H7 (cell line): Measurements from ENCODE around the gene GPR34. TPM values are rescaled to one million over a fixed set of nuclear protein-coding genes. Genes with fewer than 3 reads are reported as not detected.
"Not testable (repeated sequence)": the region's sequence is repeated elsewhere in the genome, so short reads cannot be mapped to it uniquely, and the experiment has no call there.

ENCODE experiments used
- DNase-seq: peaks from one replicate; pipeline ENCODE4 v3.0.0; 2012
- H3K27me3 ChIP-seq: 2 replicates; pipeline ENCODE4 v1.6.0; 2011; ENCODE audit warnings: mild to moderate bottlenecking, low read length; ENCODE audit not compliant: control insufficient read depth, insufficient read depth
- H3K36me3 ChIP-seq: replicated peaks from 2 replicates; pipeline ENCODE4 v1.5.1; 2011; ENCODE audit warnings: low read length; ENCODE audit not compliant: control insufficient read depth, insufficient read depth
- H3K4me3 ChIP-seq: 2 replicates; pipeline ENCODE4 v1.5.1; 2011; ENCODE audit warnings: low read depth, mild to moderate bottlenecking, control low read depth, low read length, moderate library complexity; ENCODE audit not compliant: insufficient read depth
- total RNA-seq: library from RNA; depleted of rRNA; stranded (reverse); fragments of >200 nt; shearing (Covaris generic); gene quantifications from 2 replicates; pipeline ENCODE4 v1.2.3, GENCODE V29; 2014

GPR34 gene
- total RNA-seq, 1 experiment from 2014 or later: not detected

GRCh38 chrX:41711021-41711667, 22.4 kb downstream of the GPR34 start:
- H3K4me3 ChIP-seq: no peak overlapping the region
- no peak for DNase-seq
- H3K36me3 ChIP-seq: no peaks in the 10 kb centered on the region
- H3K27me3 ChIP-seq: no peaks in the 10 kb centered on the region

DNA sequence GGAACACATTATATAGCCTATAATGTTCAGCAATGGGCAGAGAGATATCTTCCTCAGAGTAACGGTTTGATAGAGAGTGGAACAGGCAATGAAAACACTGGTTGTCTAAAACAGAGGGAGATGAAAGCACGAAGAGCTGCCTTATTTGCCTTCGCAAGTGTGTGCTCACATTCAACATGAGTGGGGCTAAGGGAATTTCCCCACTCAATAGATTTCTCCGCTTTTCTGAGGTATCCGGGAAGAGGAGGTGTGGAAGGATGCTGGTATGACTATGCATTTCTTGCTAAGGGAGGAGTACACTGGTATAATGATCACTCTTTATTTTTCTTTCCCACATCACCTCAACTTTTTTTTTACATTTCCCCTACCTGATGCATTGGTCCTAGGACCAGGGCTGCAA, 27.4 kb downstream of the GPR34 start:
- no peak overlapping the region for H3K4me3 ChIP-seq
- no peak for DNase-seq
- no peaks in the 10 kb centered on the region for H3K27me3 ChIP-seq
- H3K36me3 ChIP-seq: no peaks in the 10 kb centered on the region

DNA sequence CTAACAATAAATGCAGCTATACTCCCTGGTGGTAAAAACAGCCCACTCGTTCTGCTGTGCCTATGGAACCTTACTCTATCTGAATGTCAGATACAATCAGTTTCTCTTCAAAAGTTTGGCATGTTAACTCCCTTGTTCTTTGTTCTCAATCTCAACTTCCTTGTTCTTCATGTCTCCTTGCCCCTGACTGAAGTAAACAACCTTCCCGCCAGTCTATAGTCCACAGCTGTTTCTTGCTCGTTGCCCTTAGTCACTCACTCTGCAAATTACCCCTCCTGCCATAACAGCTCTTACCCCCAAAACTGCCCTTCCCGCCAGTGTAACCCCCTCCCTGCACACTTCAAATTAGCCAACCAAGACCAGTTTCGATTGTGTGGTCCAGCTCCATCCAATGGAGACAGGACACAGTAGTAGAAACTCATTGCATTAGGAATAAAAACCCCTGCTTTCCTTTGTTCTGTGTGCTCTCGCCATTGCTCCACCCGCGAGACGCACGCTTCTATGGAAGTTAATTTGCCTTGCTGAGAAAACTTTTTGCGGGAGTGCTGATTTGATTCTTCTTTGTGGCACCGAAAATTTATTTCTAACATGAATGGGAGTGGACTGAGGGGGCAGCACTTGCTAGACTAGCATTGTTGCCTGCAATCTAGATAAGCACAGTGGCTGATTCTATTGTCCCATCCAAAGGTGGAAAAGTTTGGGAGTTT, 28.1 kb downstream of the GPR34 start:
- Histone ChIP-seq H3K36me3 (no peaks in the 10 kb centered on the region), H3K27me3 (no peaks in the 10 kb centered on the region), H3K4me3 (no peak overlapping the region)
- no peak for DNase-seq

GRCh38 chrX:41718481-41719235, 29.9 kb downstream of the GPR34 start:
- Histone ChIP-seq H3K27me3 (no peaks in the 10 kb centered on the region), H3K36me3 (no peaks in the 10 kb centered on the region), H3K4me3 (no peak overlapping the region)
- peak; percentile 51 for DNase-seq

DNA sequence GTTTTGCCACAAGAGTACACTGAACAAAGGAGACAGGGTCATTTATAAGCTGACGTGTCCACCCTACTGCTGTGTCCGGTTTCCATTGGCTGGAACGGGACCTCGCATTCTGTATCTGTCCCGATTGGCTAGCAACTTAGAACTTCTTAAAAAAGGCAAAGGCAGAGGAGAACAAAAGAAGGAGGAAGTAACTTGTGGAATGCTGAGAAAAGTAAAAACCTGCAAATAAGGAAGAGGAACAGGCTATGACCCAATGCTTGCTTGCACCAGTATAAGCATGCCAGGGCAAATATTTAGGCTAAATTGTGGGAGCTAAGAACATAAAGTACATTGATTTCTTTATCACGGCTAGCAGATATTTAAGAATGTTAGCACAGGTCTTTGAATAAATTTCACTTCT, 30.8 kb downstream of the GPR34 start:
- H3K27me3 ChIP-seq, DNase-seq, H3K36me3 ChIP-seq, H3K4me3 ChIP-seq: not testable (repeated sequence)

GRCh38 chrX:41720125-41720779, 31.5 kb downstream of the GPR34 start:
- Histone ChIP-seq H3K4me3 (no peak overlapping the region), H3K27me3 (no peaks in the 10 kb centered on the region), H3K36me3 (no peaks in the 10 kb centered on the region)
- DNase-seq: no peak

- Histone ChIP-seq H3K36me3 (no peaks in the 10 kb centered on the region), H3K27me3 (no peaks in the 10 kb centered on the region), H3K4me3 (no peak overlapping the region)
- DNase-seq: no peak
These were observed 32.8 kb downstream of the GPR34 start for GRCh38 chrX:41721590-41721989.

DNA sequence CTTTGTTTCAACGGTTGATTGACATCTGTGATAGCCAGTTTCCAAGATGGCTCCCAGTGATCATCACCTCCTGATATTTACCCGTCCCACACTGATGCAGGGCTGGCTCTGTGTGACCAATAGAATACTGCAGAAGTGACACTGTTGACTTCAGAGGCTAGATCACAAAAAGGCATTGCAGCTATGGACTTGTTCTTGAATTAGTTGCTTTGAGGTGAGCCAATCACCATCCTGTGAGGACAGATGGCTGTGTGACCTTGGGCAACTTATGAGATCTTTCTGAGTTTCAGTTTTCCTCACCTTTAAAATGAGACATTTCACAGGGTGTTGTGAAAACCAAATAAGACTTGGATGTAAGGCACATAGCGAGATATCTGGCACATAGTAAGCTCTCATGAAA, 33.4 kb downstream of the GPR34 start:
- no peaks in the 10 kb centered on the region for H3K27me3 ChIP-seq
- no peak overlapping the region for H3K4me3 ChIP-seq
- no peaks in the 10 kb centered on the region for H3K36me3 ChIP-seq
- DNase-seq: no peak

DNA sequence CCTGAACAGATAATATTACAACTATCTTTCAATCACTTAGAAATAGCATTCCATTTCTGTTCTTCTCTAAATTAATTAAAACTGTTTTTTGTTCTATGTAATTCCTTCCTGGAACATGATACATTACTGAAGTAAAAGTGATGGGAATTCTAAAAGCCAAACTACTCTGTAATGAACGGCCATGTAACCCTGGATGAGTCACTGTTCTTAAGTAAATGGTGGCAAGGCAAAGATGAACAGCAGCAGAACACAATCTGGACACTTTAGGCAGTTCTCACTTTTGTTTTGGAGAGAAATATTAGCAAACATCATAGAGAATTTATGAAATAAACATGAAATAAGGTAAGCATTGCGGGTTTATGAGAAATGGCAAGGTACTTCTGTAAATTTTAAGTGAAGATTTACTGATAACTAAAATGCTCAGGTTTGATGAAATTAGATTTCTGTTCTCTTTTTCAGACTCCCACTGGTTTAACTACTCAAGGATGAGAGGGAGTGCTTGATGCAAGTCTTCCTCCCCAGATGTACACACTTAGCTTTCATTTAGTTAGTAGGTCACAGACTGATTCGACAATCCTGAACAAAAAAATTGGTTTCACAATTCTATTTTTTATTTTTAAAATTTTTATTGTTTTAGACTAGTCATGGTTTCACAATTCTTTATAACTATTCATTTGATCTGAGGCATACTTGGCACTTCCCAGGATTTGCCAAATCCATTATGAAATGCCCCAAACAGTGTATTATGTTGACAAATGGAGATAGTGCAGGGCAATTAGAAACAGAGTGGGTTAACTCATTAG, 34.2 kb downstream of the GPR34 start:
- H3K27me3 ChIP-seq: no peaks in the 10 kb centered on the region
- H3K36me3 ChIP-seq: no peaks in the 10 kb centered on the region
- no peak overlapping the region for H3K4me3 ChIP-seq
- DNase-seq: no peak

- no peaks in the 10 kb centered on the region for H3K27me3 ChIP-seq
- no peaks in the 10 kb centered on the region for H3K36me3 ChIP-seq
- DNase-seq: no peak
- H3K4me3 ChIP-seq: no peak within 1 kb of the TSS
These were observed 35.1 kb downstream of the GPR34 start, which contains the start of gene GPR82 for GRCh38 chrX:41723826-41724225. TSS of gene GPR82 (plus strand) at chrX:41724181. CDS start at chrX:41727027, 2,846 bp downstream.

DNA sequence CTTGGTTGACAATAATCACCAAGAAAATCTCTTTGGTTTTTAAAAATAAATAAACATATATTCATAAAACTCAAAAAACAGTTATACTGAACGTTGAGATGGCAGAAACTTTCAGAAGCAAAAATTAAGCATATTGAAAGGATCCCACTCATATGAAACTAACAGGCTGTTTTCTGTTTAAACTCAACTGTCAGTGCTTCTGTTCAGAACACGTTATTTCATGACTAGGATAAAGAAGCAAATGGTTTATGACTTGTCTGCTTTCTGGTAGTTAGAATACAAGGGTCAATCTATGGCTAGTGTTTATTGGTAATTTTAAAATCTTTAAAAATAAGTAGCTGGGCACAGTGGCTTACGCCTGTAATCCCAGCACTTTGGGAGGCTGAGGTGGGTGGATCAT, 39.4 kb downstream of the GPR34 start:
- Histone ChIP-seq H3K36me3 (no peaks in the 10 kb centered on the region), H3K4me3 (no peak overlapping the region), H3K27me3 (no peaks in the 10 kb centered on the region)
- no peak for DNase-seq

DNA sequence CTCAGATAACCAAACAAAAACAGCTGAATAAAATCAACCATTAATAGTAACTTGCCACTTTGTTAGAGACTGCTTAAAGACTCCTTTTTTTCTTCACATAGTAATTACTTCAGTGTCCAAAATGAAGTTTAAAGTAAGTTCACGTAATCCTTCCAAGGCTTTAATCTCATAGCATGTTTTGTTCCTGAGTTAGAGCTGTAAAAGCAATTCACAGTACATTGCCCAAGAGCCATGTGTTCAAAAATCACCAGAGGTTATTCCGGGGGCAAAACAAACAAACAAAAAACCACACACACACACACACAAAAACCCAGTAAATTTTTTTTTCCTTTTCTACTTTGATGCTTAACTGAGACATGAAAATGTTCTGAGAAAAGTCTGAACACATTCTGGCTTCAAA, 41.3 kb downstream of the GPR34 start:
- H3K27me3 ChIP-seq: no peaks in the 10 kb centered on the region
- no peaks in the 10 kb centered on the region for H3K36me3 ChIP-seq
- H3K4me3 ChIP-seq: no peak overlapping the region
- DNase-seq: no peak

GRCh38 chrX:41732260-41732659, 43.5 kb downstream of the GPR34 start:
- Histone ChIP-seq H3K36me3 (no peaks in the 10 kb centered on the region), H3K4me3 (no peak overlapping the region), H3K27me3 (no peaks in the 10 kb centered on the region)
- peak; percentile 39 for DNase-seq

GRCh38 chrX:41733939-41734338, 45.2 kb downstream of the GPR34 start:
- Histone ChIP-seq H3K4me3 (no peak overlapping the region), H3K27me3 (no peaks in the 10 kb centered on the region), H3K36me3 (no peaks in the 10 kb centered on the region; the same call in 1 of the 2 replicates)
- no peak for DNase-seq
